ENCODE data around the gene CHAC2.

CHAC2 gene

DNA sequence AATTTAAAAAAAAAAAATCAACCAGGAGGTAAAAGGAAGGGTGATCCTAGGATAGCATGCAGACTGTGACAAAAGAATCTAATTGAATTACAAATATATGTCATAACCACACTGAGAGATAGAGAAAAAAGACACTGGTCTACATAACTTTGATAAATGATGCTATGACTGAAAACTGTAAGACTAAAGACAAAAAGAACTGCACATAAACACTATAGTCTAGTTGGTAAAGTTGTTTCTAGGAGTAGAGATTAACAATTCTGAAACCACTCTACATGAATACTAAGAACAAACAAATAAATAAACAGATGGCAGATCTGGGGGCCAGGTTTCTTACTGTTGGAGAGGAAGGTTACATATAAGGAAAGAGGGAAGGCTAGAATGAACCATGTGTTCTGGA, 14.6 kb upstream of the CHAC2 start:
- TF ChIP-seq MAX (IDR thresholded peaks at IDR 0.05) (no peak), EGR1 (IDR thresholded peaks at IDR 0.05) (no peak), FOXM1 (IDR thresholded peaks at IDR 0.05; ENCODE audit: borderline replicate concordance, low read depth) (no peak), CEBPB (IDR thresholded peaks at IDR 0.05) (no peak), EP300 (IDR thresholded peaks at IDR 0.05; ENCODE audit: borderline replicate concordance) (no peak), NFIC (IDR thresholded peaks at IDR 0.05) (no peak), RAD21 (IDR thresholded peaks at IDR 0.05; ENCODE audit: low read depth) (no peak), USF1 (IDR thresholded peaks at IDR 0.05) (no peak)
- TF ChIP-seq, protein P1, sequence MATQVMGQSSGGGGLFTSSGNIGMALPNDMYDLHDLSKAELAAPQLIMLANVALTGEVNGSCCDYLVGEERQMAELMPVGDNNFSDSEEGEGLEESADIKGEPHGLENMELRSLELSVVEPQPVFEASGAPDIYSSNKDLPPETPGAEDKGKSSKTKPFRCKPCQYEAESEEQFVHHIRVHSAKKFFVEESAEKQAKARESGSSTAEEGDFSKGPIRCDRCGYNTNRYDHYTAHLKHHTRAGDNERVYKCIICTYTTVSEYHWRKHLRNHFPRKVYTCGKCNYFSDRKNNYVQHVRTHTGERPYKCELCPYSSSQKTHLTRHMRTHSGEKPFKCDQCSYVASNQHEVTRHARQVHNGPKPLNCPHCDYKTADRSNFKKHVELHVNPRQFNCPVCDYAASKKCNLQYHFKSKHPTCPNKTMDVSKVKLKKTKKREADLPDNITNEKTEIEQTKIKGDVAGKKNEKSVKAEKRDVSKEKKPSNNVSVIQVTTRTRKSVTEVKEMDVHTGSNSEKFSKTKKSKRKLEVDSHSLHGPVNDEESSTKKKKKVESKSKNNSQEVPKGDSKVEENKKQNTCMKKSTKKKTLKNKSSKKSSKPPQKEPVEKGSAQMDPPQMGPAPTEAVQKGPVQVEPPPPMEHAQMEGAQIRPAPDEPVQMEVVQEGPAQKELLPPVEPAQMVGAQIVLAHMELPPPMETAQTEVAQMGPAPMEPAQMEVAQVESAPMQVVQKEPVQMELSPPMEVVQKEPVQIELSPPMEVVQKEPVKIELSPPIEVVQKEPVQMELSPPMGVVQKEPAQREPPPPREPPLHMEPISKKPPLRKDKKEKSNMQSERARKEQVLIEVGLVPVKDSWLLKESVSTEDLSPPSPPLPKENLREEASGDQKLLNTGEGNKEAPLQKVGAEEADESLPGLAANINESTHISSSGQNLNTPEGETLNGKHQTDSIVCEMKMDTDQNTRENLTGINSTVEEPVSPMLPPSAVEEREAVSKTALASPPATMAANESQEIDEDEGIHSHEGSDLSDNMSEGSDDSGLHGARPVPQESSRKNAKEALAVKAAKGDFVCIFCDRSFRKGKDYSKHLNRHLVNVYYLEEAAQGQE (IDR thresholded peaks at IDR 0.05; ENCODE audit: low read depth) = no peak

GRCh38 chr2:53755121-53755520, 12.5 kb upstream of the CHAC2 start:
- no peak for TF ChIP-seq RAD21 (IDR thresholded peaks at IDR 0.05; ENCODE audit: low read depth)
- TF ChIP-seq CEBPB (IDR thresholded peaks at IDR 0.05) = no peak
- TF ChIP-seq USF1 (IDR thresholded peaks at IDR 0.05) = no peak
- TF ChIP-seq, protein P1 (IDR thresholded peaks at IDR 0.05; ENCODE audit: low read depth) = no peak
- TF ChIP-seq TAF1 (IDR thresholded peaks at IDR 0.05; ENCODE audit: low read depth) = no peak
- TF ChIP-seq TCF12 (IDR thresholded peaks at IDR 0.05; ENCODE audit: low read depth) = no peak
- no peak for TF ChIP-seq NFIC (IDR thresholded peaks at IDR 0.05)
- no peak for TF ChIP-seq YY1 (IDR thresholded peaks at IDR 0.05; ENCODE audit: low read depth)
- no peak for TF ChIP-seq EP300 (IDR thresholded peaks at IDR 0.05; ENCODE audit: borderline replicate concordance)
- TF ChIP-seq EGR1 (IDR thresholded peaks at IDR 0.05) = no peak
- TF ChIP-seq CREB1 (IDR thresholded peaks at IDR 0.05; ENCODE audit: low read depth) = no peak
- TF ChIP-seq FOXM1 (IDR thresholded peaks at IDR 0.05; ENCODE audit: borderline replicate concordance, low read depth) = no peak
- TF ChIP-seq ZBTB7A (IDR thresholded peaks at IDR 0.05; ENCODE audit: low read depth) = no peak
- TF ChIP-seq MAX (IDR thresholded peaks at IDR 0.05) = no peak
- TF ChIP-seq TEAD4 (IDR thresholded peaks at IDR 0.05) = no peak

DNA sequence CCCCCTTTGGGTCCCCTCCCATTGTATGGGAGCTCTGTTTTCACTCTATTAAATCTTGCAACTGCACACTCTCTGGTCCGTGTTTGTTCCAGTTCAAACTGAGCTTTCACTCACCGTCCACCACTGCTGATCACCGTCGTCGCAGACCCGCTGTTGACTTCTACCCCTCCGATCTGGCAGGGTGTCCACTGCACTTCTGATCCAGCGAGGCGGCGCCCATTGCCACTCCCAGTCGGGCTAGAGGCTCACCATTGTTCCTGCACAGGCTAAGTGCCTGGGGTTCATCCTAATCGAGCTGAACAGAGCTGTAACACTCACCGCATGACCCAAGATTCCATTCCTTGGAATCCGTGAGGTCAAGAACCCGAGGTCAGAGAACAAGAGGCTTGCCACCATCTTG, 11.0 kb upstream of the CHAC2 start:
- TF ChIP-seq YY1 (IDR thresholded peaks at IDR 0.05; ENCODE audit: low read depth) (no peak), RAD21 (IDR thresholded peaks at IDR 0.05; ENCODE audit: low read depth) (no peak), NFIC (IDR thresholded peaks at IDR 0.05) (no peak), EP300 (IDR thresholded peaks at IDR 0.05; ENCODE audit: borderline replicate concordance) (no peak), FOXM1 (IDR thresholded peaks at IDR 0.05; ENCODE audit: borderline replicate concordance, low read depth) (no peak), EGR1 (IDR thresholded peaks at IDR 0.05) (no peak), MAX (IDR thresholded peaks at IDR 0.05) (no peak), TAF1 (IDR thresholded peaks at IDR 0.05; ENCODE audit: low read depth) (no peak), CREB1 (IDR thresholded peaks at IDR 0.05; ENCODE audit: low read depth) (no peak)
- TF ChIP-seq, protein P1 (IDR thresholded peaks at IDR 0.05; ENCODE audit: low read depth) = no peak

DNA sequence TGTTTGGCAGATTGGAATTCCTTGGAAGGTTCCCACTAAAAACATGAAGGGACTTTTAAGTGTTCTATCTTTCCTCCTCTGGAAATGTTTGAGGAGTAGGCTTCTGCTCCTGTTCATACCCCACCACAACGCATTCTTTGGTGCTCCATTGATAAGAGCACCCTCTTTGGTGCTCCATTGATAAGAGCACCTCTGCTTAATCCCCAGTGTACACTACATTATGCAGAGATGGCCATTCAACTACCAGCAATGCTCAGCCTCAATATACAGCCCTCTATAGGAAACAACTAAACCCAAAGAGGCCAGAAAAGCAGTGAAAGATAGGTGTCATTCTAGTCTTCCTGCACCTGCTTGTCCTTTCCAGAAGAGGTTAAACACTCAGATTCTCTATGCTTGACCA, 1.8 kb upstream of the CHAC2 start:
- TF ChIP-seq USF1 (IDR thresholded peaks at IDR 0.05) = no peak
- TF ChIP-seq, protein P1 (IDR thresholded peaks at IDR 0.05; ENCODE audit: low read depth) = no peak
- TF ChIP-seq CEBPB (IDR thresholded peaks at IDR 0.05) = no peak
- no peak for TF ChIP-seq TEAD4 (IDR thresholded peaks at IDR 0.05)
- no peak for TF ChIP-seq TCF12 (IDR thresholded peaks at IDR 0.05; ENCODE audit: low read depth)
- TF ChIP-seq YY1 (IDR thresholded peaks at IDR 0.05; ENCODE audit: low read depth) = no peak
- TF ChIP-seq EP300 (IDR thresholded peaks at IDR 0.05; ENCODE audit: borderline replicate concordance) = no peak
- TF ChIP-seq CREB1 (IDR thresholded peaks at IDR 0.05; ENCODE audit: low read depth) = no peak

All from Ishikawa (cell line).